Prostate gland (tissue), 2 donors: ENCODE results near the gene CFAP20DC. TPM values are rescaled to one million over a fixed set of nuclear protein-coding genes. Genes with fewer than 3 reads are reported as not detected.

Experiments used
- DNase-seq: peaks from one replicate; pipeline ENCODE4 v3.0.0-alpha.2; 2019; ENCODE audit warnings: low spot score
- H3K27ac ChIP-seq, 2 donors: fragments of 200-600 bp; sonication (generic); 2 replicates each; pipeline ENCODE4 v1.5.1; 2017 to 2019
- H3K27me3 ChIP-seq: fragments of 200-600 bp; sonication (generic); replicated peaks from 2 replicates; pipeline ENCODE4 v1.5.1; 2019; ENCODE audit not compliant: insufficient read depth
- H3K36me3 ChIP-seq, 2 donors: fragments of 200-600 bp; sonication (generic); 1 replicate in 1 of 2; 2 replicates in 1 of 2; pipeline versions ENCODE4 v1.5.1 to v1.8.1; 2017 to 2019
- H3K4me1 ChIP-seq: fragments of 200-600 bp; sonication (generic); replicated peaks from 2 replicates; pipeline ENCODE4 v1.5.1; 2019
- H3K4me3 ChIP-seq, 2 donors: fragments of 200-600 bp; sonication (generic); 2 replicates each; pipeline ENCODE4 v1.5.1; 2017 to 2019
- H3K9me3 ChIP-seq: fragments of 200-600 bp; sonication (generic); 2 replicates; pipeline ENCODE4 v1.5.1; 2017
- CTCF ChIP-seq, 4 experiments: fragments of 200-600 bp in 2 of 4; fragments of 450-650 bp in 2 of 4; sonication (generic) in 2 of 4; IDR thresholded peaks; 1 replicate in 3 of 4; 2 replicates in 1 of 4; pipeline ENCODE4 v1.5.1; 2016 to 2019; ENCODE audit warnings: antibody characterized with exemption in 4 of 4, mild to moderate bottlenecking in 2 of 4, moderate library complexity in 2 of 4
- POLR2A ChIP-seq: fragments of 450-650 bp; IDR thresholded peaks from one replicate; pipeline ENCODE4 v1.6.1; 2016; ENCODE audit warnings: antibody characterized with exemption, mild to moderate bottlenecking
- POLR2AphosphoS5 ChIP-seq: sonication (generic); formaldehyde crosslinking; IDR thresholded peaks from one replicate; pipeline ENCODE4 v1.6.1; 2017; ENCODE audit warnings: antibody characterized with exemption
- WGBS: methylation state at CpG from one replicate; pipeline ENCODE4 v1.1.5; 2018; 5-methylcytosine and 5-hydroxymethylcytosine counted together
- intact Hi-C: fragments of 100-400 bp; cut with DNase I; formaldehyde crosslinking; loops from one replicate; pipeline ENCODE4 v1.14.2; 2022
- total RNA-seq, 2 donors: library from RNA; depleted of rRNA; stranded (reverse); fragments of >200 nt; gene quantifications; one replicate each; pipeline ENCODE4 v1.1.0, GENCODE V29; 2016

The CFAP20DC gene
- total RNA-seq, 2 donors from 2014 or later: 0.36 to 8.3 TPM

- WGBS: 76% methylated on average over 1 of the region's 1 CpG
- Histone ChIP-seq H3K4me1 (no peaks in the 10 kb centered on the region), H3K36me3 (no peaks in the 10 kb centered on the region), H3K9me3 (no peaks in the 10 kb centered on the region), H3K27me3 (no peaks in the 10 kb centered on the region), H3K4me3 (no peak overlapping the region), H3K27ac (no peak overlapping the region)
- TF ChIP-seq POLR2A (no peak), CTCF (IDR thresholded peaks at IDR 0.05) (no peak), POLR2AphosphoS5 (no peak)
- no peak for DNase-seq
- intact Hi-C loops: no loop called here
Measured at GRCh38 chr3:58924578-58924977, 125.2 kb downstream of the CFAP20DC start.

- Histone ChIP-seq H3K27me3 (no peaks in the 10 kb centered on the region), H3K4me3 (no peak overlapping the region), H3K36me3 (no peaks in the 10 kb centered on the region), H3K9me3 (no peaks in the 10 kb centered on the region), H3K27ac (no peak overlapping the region), H3K4me1 (no peaks in the 10 kb centered on the region)
- intact Hi-C loops: no loop called here
- TF ChIP-seq POLR2AphosphoS5 (no peak), CTCF (IDR thresholded peaks at IDR 0.05) (no peak), POLR2A (no peak)
- DNase-seq: no peak
- WGBS: 75% methylated on average over 1 of the region's 1 CpG
Measured at GRCh38 chr3:58900386-58900785, 149.4 kb downstream of the CFAP20DC start.

GRCh38 chr3:58899953-58900298 lies 149.9 kb downstream of the CFAP20DC start:
- Histone ChIP-seq H3K4me1 (no peaks in the 10 kb centered on the region), H3K9me3 (no peaks in the 10 kb centered on the region), H3K4me3 (no peak overlapping the region), H3K36me3 (no peaks in the 10 kb centered on the region), H3K27me3 (no peaks in the 10 kb centered on the region), H3K27ac (no peak overlapping the region)
- TF ChIP-seq POLR2A: no peak
- no peak for TF ChIP-seq CTCF (IDR thresholded peaks at IDR 0.05)
- intact Hi-C loops: no loop called here
- WGBS: 36% methylated on average over 2 of the region's 2 CpGs
- no peak for DNase-seq

GRCh38 chr3:58899159-58899952 lies 150.5 kb downstream of the CFAP20DC start:
- 26% methylated on average over 8 of the region's 8 CpGs for WGBS
- TF ChIP-seq CTCF (IDR thresholded peaks at IDR 0.05) (no peak), POLR2A (no peak), POLR2AphosphoS5 (no peak)
- intact Hi-C loops: no loop called here
- Histone ChIP-seq H3K27ac (no peak overlapping the region), H3K27me3 (no peaks in the 10 kb centered on the region), H3K4me1 (no peaks in the 10 kb centered on the region), H3K4me3 (no peak overlapping the region), H3K9me3 (no peaks in the 10 kb centered on the region), H3K36me3 (no peaks in the 10 kb centered on the region)
- DNase-seq: no peak

- Histone ChIP-seq H3K27me3 (no peaks in the 10 kb centered on the region), H3K27ac (no peak overlapping the region), H3K4me1 (no peaks in the 10 kb centered on the region), H3K4me3 (no peak overlapping the region), H3K36me3 (no peaks in the 10 kb centered on the region), H3K9me3 (no peaks in the 10 kb centered on the region)
- WGBS: 90% methylated on average over 2 of the region's 2 CpGs
- DNase-seq: no peak
- intact Hi-C loops: no loop called here
- TF ChIP-seq POLR2A (no peak), CTCF (IDR thresholded peaks at IDR 0.05) (no peak), POLR2AphosphoS5 (no peak)
Measured at GRCh38 chr3:58898513-58898912, 151.3 kb downstream of the CFAP20DC start.
